Trophoblast cell (in vitro differentiated cells and primary cell): ENCODE measurements around the gene GDA.

Source experiments
- DNase-seq, 2 donors: peaks; one replicate each; pipeline ENCODE4 v3.0.0-alpha.2; 2016
- H2AFZ ChIP-seq: 2 replicates; pipeline ENCODE4 v1.6.1; 2013; ENCODE audit warnings: low read length, moderate library complexity, mild to moderate bottlenecking; ENCODE audit not compliant: insufficient read depth, poor library complexity
- H2AK5ac ChIP-seq: 2 replicates; pipeline ENCODE4 v1.6.1; 2013; ENCODE audit warnings: mild to moderate bottlenecking, low read length
- H2BK120ac ChIP-seq: 2 replicates; pipeline ENCODE4 v1.6.1; 2013; ENCODE audit warnings: low read length, mild to moderate bottlenecking, moderate library complexity; ENCODE audit not compliant: insufficient read depth, poor library complexity
- H2BK12ac ChIP-seq: 2 replicates; pipeline ENCODE4 v1.6.1; 2013; ENCODE audit warnings: mild to moderate bottlenecking, low read length, moderate library complexity
- H2BK5ac ChIP-seq: 2 replicates; pipeline ENCODE4 v1.6.1; 2013; ENCODE audit warnings: low read length, low read depth, moderate library complexity, mild to moderate bottlenecking; ENCODE audit not compliant: poor library complexity
- H3K14ac ChIP-seq: 2 replicates; pipeline ENCODE4 v1.6.1; 2013; ENCODE audit warnings: mild to moderate bottlenecking, low read length
- H3K18ac ChIP-seq: 2 replicates; pipeline ENCODE4 v1.6.1; 2013; ENCODE audit warnings: mild to moderate bottlenecking, low read length
- H3K23ac ChIP-seq: 2 replicates; pipeline ENCODE4 v1.6.1; 2013; ENCODE audit warnings: low read length
- H3K27ac ChIP-seq: 2 replicates; pipeline ENCODE4 v1.5.1; 2013; ENCODE audit warnings: low read depth, mild to moderate bottlenecking, inconsistent platforms, low read length, moderate library complexity
- H3K27me3 ChIP-seq: 2 replicates; pipeline ENCODE4 v1.6.1; 2013; ENCODE audit warnings: inconsistent platforms, mild to moderate bottlenecking, low read length, moderate library complexity; ENCODE audit not compliant: insufficient read depth
- H3K36me3 ChIP-seq, 2 experiments: 1 replicate in 1 of 2; 2 replicates in 1 of 2; pipeline ENCODE4 v1.6.1; 2013; ENCODE audit warnings: low read length in 2 of 2, mild to moderate bottlenecking in 2 of 2, moderate library complexity in 1 of 2; ENCODE audit not compliant: insufficient read depth in 2 of 2, control insufficient read depth in 1 of 2
- H3K4ac ChIP-seq: 2 replicates; pipeline ENCODE4 v1.6.1; 2013; ENCODE audit warnings: low read depth, mild to moderate bottlenecking, low read length, moderate library complexity
- H3K4me1 ChIP-seq, 2 experiments: 1 replicate in 1 of 2; 2 replicates in 1 of 2; pipeline ENCODE4 v1.6.1; 2013; ENCODE audit warnings: low read length in 2 of 2, mild to moderate bottlenecking in 2 of 2, moderate library complexity in 1 of 2; ENCODE audit not compliant: insufficient read depth in 2 of 2, control insufficient read depth in 1 of 2
- H3K4me2 ChIP-seq: 2 replicates; pipeline ENCODE4 v1.6.1; 2013; ENCODE audit warnings: inconsistent platforms, mild to moderate bottlenecking, low read length, moderate library complexity
- H3K4me3 ChIP-seq: 2 replicates; pipeline ENCODE4 v1.5.1; 2013; ENCODE audit warnings: mild to moderate bottlenecking, low read depth, low read length, inconsistent platforms
- H3K79me1 ChIP-seq: one replicate; pipeline ENCODE4 v1.6.1; 2013; ENCODE audit warnings: low read length
- H3K79me2 ChIP-seq: 2 replicates; pipeline ENCODE4 v1.6.1; 2013; ENCODE audit warnings: low read length, mild to moderate bottlenecking; ENCODE audit not compliant: control insufficient read depth, insufficient read depth, poor library complexity
- H3K9ac ChIP-seq: 2 replicates; pipeline ENCODE4 v1.6.1; 2013; ENCODE audit warnings: mild to moderate bottlenecking, low read length
- H3K9me3 ChIP-seq: 2 replicates; pipeline ENCODE4 v1.6.1; 2013; ENCODE audit warnings: low read depth, mild to moderate bottlenecking, control low read depth, inconsistent platforms, low read length; ENCODE audit not compliant: insufficient read depth
- H4K12ac ChIP-seq: 2 replicates; pipeline ENCODE4 v1.6.1; 2013; ENCODE audit warnings: low read depth, mild to moderate bottlenecking, low read length, moderate library complexity
- H4K8ac ChIP-seq: 2 replicates; pipeline ENCODE4 v1.6.1; 2013; ENCODE audit warnings: low read depth, mild to moderate bottlenecking, low read length, moderate library complexity
- H4K91ac ChIP-seq: one replicate; pipeline ENCODE4 v1.6.1; 2013; ENCODE audit warnings: low read depth, mild to moderate bottlenecking, low read length, moderate library complexity
- WGBS: extraction: QIAGEN DNeasy Blood & Tissue Kit; methylation state at CpG from one replicate; pipeline ENCODE4 v1.1.7; 2013; ENCODE audit warnings: missing lambda C conversion rate; ENCODE audit not compliant: insufficient read length, insufficient coverage; ENCODE audit errors: extremely low coverage; 5-methylcytosine and 5-hydroxymethylcytosine counted together

GDA gene

DNA sequence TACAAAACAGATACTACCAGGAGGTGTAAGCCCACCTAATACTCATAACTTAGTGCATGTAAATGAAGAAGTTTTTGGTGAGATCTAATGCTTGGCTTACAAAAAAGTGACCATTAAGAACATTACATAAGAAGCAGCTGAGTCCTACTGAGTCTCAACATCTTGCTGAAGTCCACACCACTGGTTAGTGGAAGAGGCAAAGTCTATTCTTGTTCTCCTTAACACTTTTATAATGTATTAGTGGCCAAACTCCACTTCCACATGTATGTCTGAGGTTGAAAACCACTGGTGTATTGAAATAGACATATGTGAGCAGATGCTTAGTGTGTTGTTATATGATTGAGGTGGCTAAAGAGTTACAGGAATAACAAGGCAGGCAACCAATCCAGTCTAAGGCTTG is 18.9 kb upstream of the GDA start:
- no peak overlapping the region for H3K9ac ChIP-seq
- H3K27ac ChIP-seq: no peak overlapping the region
- no peak overlapping the region for H4K91ac ChIP-seq
- no peaks in the 10 kb centered on the region for H3K9me3 ChIP-seq
- no peak overlapping the region for H3K14ac ChIP-seq
- no peak overlapping the region for H2BK120ac ChIP-seq
- H4K8ac ChIP-seq: no peak overlapping the region
- H2AK5ac ChIP-seq: no peak overlapping the region
- no peaks in the 10 kb centered on the region for H3K79me1 ChIP-seq
- H3K4me3 ChIP-seq: no peak overlapping the region
- no peak overlapping the region for H4K12ac ChIP-seq
- no peak overlapping the region for H2BK5ac ChIP-seq
- no peak overlapping the region for H3K4ac ChIP-seq
- H3K4me2 ChIP-seq: no peak overlapping the region
- H2AFZ ChIP-seq: no peak overlapping the region
- no peaks in the 10 kb centered on the region for H3K36me3 ChIP-seq
- no peak overlapping the region for H3K18ac ChIP-seq
- no peaks in the 10 kb centered on the region for H3K27me3 ChIP-seq
- no peaks in the 10 kb centered on the region for H3K79me2 ChIP-seq
- H3K23ac ChIP-seq: no peak overlapping the region
- DNase-seq: no peak
- H3K4me1 ChIP-seq: no peaks in the 10 kb centered on the region
- no peak overlapping the region for H2BK12ac ChIP-seq

DNA sequence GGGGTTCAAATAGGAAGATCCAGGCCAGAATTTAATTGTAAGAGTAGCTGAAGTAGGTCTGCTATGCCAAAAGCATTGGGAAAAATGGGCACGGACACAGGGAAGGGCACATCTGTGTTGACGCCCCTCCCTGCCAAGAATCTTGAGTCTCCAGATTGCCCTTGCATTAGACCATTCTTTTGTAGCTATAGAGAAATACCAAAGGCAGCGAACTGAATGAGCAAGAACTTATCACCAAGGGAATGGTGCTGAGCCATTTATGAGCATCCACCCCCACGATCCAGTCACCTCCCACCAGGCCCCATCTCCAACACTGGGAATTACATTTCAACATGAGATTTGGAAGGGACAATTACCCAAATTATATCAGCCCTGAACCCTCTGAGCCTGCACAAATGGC is 18.0 kb upstream of the GDA start:
- Histone ChIP-seq H3K4me2 (no peak overlapping the region), H3K4me3 (no peak overlapping the region), H2BK12ac (no peak overlapping the region), H3K27ac (no peak overlapping the region), H3K79me2 (no peaks in the 10 kb centered on the region), H3K4ac (no peak overlapping the region), H2AFZ (no peak overlapping the region), H3K36me3 (no peaks in the 10 kb centered on the region), H3K23ac (no peak overlapping the region), H3K79me1 (no peaks in the 10 kb centered on the region), H3K18ac (no peak overlapping the region), H2BK120ac (no peak overlapping the region), H3K9me3 (no peaks in the 10 kb centered on the region), H4K8ac (no peak overlapping the region), H2BK5ac (no peak overlapping the region), H2AK5ac (no peak overlapping the region), H4K91ac (no peak overlapping the region), H4K12ac (no peak overlapping the region), H3K9ac (no peak overlapping the region), H3K14ac (no peak overlapping the region), H3K27me3 (no peaks in the 10 kb centered on the region), H3K4me1 (no peaks in the 10 kb centered on the region)
- WGBS: no CpG with 5 or more reads among the region's 4 CpGs
- no peak for DNase-seq

DNA sequence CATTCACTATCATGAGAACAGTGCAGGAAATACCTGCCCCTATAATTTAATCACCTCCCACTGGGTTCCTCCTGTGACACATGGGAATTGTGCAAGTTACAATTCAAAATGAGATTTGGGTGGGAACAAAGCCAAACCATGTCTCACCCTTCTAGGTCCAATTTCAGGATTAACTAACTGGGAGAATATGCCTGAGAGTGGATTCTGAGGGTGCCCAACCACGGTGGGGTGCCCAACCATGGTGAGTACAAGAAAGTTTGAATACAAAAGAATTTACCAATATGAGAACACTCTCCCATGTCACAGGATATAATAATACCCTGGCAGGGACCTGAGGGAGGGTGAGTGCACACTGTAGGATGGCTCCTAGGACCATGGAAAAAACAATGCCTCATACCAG is 17.2 kb upstream of the GDA start:
- no peak overlapping the region for H2BK120ac ChIP-seq
- H3K27me3 ChIP-seq: no peaks in the 10 kb centered on the region
- H3K14ac ChIP-seq: no peak overlapping the region
- H4K8ac ChIP-seq: no peak overlapping the region
- DNase-seq: no peak
- no peak overlapping the region for H3K4me2 ChIP-seq
- H3K9me3 ChIP-seq: no peaks in the 10 kb centered on the region
- H3K36me3 ChIP-seq: no peaks in the 10 kb centered on the region
- H4K12ac ChIP-seq: no peak overlapping the region
- H3K18ac ChIP-seq: no peak overlapping the region
- H3K23ac ChIP-seq: no peak overlapping the region
- H3K4ac ChIP-seq: no peak overlapping the region
- no peak overlapping the region for H2BK12ac ChIP-seq
- H2AK5ac ChIP-seq: no peak overlapping the region
- no peak overlapping the region for H3K27ac ChIP-seq
- H3K9ac ChIP-seq: no peak overlapping the region
- H4K91ac ChIP-seq: no peak overlapping the region
- no peak overlapping the region for H3K4me3 ChIP-seq
- no peaks in the 10 kb centered on the region for H3K79me2 ChIP-seq
- H3K4me1 ChIP-seq: no peaks in the 10 kb centered on the region
- WGBS: no CpG with 5 or more reads among the region's 1 CpG
- H2AFZ ChIP-seq: no peak overlapping the region
- no peaks in the 10 kb centered on the region for H3K79me1 ChIP-seq
- H2BK5ac ChIP-seq: no peak overlapping the region

DNA sequence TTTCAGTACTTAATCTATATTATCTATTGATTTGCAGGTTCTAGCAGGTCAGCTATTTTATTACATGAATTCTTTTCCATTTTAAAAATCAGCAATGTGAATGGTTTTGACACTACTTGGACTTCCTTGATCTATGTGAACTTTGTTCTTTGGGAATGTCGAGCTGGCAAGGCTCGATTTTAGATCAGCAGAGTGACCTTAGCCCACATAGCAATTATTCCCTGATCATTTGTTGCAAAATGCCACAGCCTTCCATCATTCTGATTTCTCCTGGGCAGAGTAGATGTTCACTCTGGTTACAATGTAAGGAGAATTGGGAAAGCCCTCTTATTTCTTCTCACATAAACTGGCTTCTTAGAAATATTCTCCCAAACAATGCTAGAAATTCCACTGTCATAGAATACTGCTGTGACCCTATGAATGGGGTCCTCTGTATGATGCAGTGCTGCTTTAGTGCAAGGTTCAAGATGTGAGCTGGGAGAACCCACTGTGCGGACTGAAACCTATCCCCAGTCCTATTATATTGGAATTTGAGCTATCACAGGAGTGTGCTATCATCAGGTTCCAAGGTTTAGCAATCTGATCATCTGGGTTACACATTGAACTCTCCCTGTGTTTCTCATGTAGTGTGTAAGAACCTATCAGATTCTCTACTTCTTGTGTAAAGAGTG is 15.7 kb upstream of the GDA start:
- no peak overlapping the region for H2AFZ ChIP-seq
- no peak overlapping the region for H4K91ac ChIP-seq
- no peak for DNase-seq
- no peak overlapping the region for H3K23ac ChIP-seq
- H3K18ac ChIP-seq: no peak overlapping the region
- no peak overlapping the region for H2BK5ac ChIP-seq
- H3K4me3 ChIP-seq: no peak overlapping the region
- no peaks in the 10 kb centered on the region for H3K79me2 ChIP-seq
- no peak overlapping the region for H2AK5ac ChIP-seq
- no peak overlapping the region for H3K27ac ChIP-seq
- H3K14ac ChIP-seq: no peak overlapping the region
- no peaks in the 10 kb centered on the region for H3K9me3 ChIP-seq
- no peak overlapping the region for H3K9ac ChIP-seq
- H3K79me1 ChIP-seq: no peaks in the 10 kb centered on the region
- no peak overlapping the region for H3K4me2 ChIP-seq
- WGBS: no CpG with 5 or more reads among the region's 3 CpGs
- H3K27me3 ChIP-seq: no peaks in the 10 kb centered on the region
- H4K8ac ChIP-seq: no peak overlapping the region
- no peak overlapping the region for H2BK12ac ChIP-seq
- no peak overlapping the region for H3K4ac ChIP-seq
- no peak overlapping the region for H4K12ac ChIP-seq
- no peak overlapping the region for H2BK120ac ChIP-seq
- H3K4me1 ChIP-seq: no peaks in the 10 kb centered on the region
- H3K36me3 ChIP-seq: no peaks in the 10 kb centered on the region
